Hippocampal formation (tissue), 2 donors: ENCODE measurements around the gene ABCB7.
"Not testable (repeated sequence)": the region's sequence is repeated elsewhere in the genome, so short reads cannot be mapped to it uniquely, and the experiment has no call there.

ENCODE experiments used
- DNase-seq, 2 donors: peaks; one replicate each; lab custom pipeline; 2025; lab: John Stamatoyannopoulos, UW

ABCB7 gene

GRCh38 chrX:75096331-75096730, 59.8 kb downstream of the ABCB7 start:
- DNase-seq = no peak

- DNase-seq = no peak
Observed at GRCh38 chrX:75086731-75087195, 69.3 kb downstream of the ABCB7 start.

GRCh38 chrX:75084757-75085156, 71.3 kb downstream of the ABCB7 start:
- no peak for DNase-seq

- DNase-seq = no peak
Observed at GRCh38 chrX:75076429-75076828, 79.7 kb downstream of the ABCB7 start.

GRCh38 chrX:75074475-75074874, 81.6 kb downstream of the ABCB7 start:
- DNase-seq = no peak

- no peak for DNase-seq
Observed at GRCh38 chrX:75071334-75071733, 84.7 kb downstream of the ABCB7 start.

GRCh38 chrX:75067931-75068330, 88.2 kb downstream of the ABCB7 start:
- no peak for DNase-seq

- DNase-seq = no peak
Observed at GRCh38 chrX:75061701-75062100, 94.4 kb downstream of the ABCB7 start.

GRCh38 chrX:75051047-75051446, 105.0 kb downstream of the ABCB7 start:
- DNase-seq = no peak

GRCh38 chrX:75045369-75045768, 110.7 kb downstream of the ABCB7 start:
- no peak for DNase-seq

GRCh38 chrX:75044142-75044541, 111.9 kb downstream of the ABCB7 start:
- not testable (repeated sequence) for DNase-seq

- no peak for DNase-seq
Observed at GRCh38 chrX:75038925-75039324, 117.2 kb downstream of the ABCB7 start.
